ENCODE measurements around the gene WDR93. TPM values are rescaled to one million over a fixed set of nuclear protein-coding genes. Genes with fewer than 3 reads are reported as not detected.

Gene WDR93
- total RNA-seq, 1 donor from 2014 or later = 0.16 TPM

- H3K36me3 Mint-ChIP-seq (ENCODE audit: low read depth) = no peaks in the 10 kb centered on the region
- peaks cover 9% of the 10 kb centered on the region for H3K27me3 Mint-ChIP-seq
- no peak overlapping the region for H3K27ac Mint-ChIP-seq
- intact Hi-C loops (cut with micrococcal nuclease) = loop anchor here (5.0 kb wide), 2 partner anchors 138 to 348 kb away; partner anchors contain the start of genes AP3S2 and IDH2
- DNase-seq = no peak
- no peak for ATAC-seq (ENCODE audit: low read depth)
- POLR2A ChIA-PET = interaction anchor here (0.6 kb wide), 1 partner anchor 66 kb away, joined by 3 read pairs; no protein-coding TSS in a partner anchor
- peaks cover 4% of the 10 kb centered on the region for H3K4me1 Mint-ChIP-seq
- H3K9me3 Mint-ChIP-seq = no peaks in the 10 kb centered on the region
- TF ChIP-seq CTCF (IDR thresholded peaks at IDR 0.05) = no peak
- CTCF ChIA-PET = interaction anchor here (5.0 kb wide), 1 partner anchor 121 kb away, joined by 20 read pairs; no protein-coding TSS in a partner anchor
- no peak overlapping the region for H3K4me3 Mint-ChIP-seq
These were observed 63.2 kb downstream of the WDR93 start for GRCh38 chr15:89753855-89754254.

- no peak overlapping the region for H3K4me3 Mint-ChIP-seq
- H3K4me1 Mint-ChIP-seq = peaks cover 4% of the 10 kb centered on the region
- H3K27me3 Mint-ChIP-seq = peaks cover 4% of the 10 kb centered on the region
- ATAC-seq (ENCODE audit: low read depth) = no peak
- DNase-seq = no peak
- POLR2A ChIA-PET = interaction anchor here (0.6 to 0.7 kb wide), 2 partner anchors 33 to 66 kb away, joined by 3 read pairs; no protein-coding TSS in a partner anchor
- CTCF ChIA-PET = interaction anchor here (1.3 to 5.0 kb wide), 2 partner anchors 14 to 120 kb away, joined by 3 to 20 read pairs; no protein-coding TSS in a partner anchor
- H3K27ac Mint-ChIP-seq = no peak overlapping the region
- TF ChIP-seq CTCF (IDR thresholded peaks at IDR 0.05) = no peak
- intact Hi-C loops (cut with micrococcal nuclease) = loop anchor here (5.0 kb wide), 2 partner anchors 138 to 348 kb away; partner anchors contain the start of genes AP3S2 and IDH2
- H3K36me3 Mint-ChIP-seq (ENCODE audit: low read depth) = no peaks in the 10 kb centered on the region
- no peaks in the 10 kb centered on the region for H3K9me3 Mint-ChIP-seq
These were observed 63.9 kb downstream of the WDR93 start for GRCh38 chr15:89754361-89755154.

- Mint-ChIP-seq H3K27me3 (peaks cover 2% of the 10 kb centered on the region), H3K36me3 (ENCODE audit: low read depth) (no peaks in the 10 kb centered on the region), H3K4me3 (no peak overlapping the region), H3K9me3 (no peaks in the 10 kb centered on the region), H3K4me1 (no peaks in the 10 kb centered on the region), H3K27ac (no peak overlapping the region)
- ATAC-seq (ENCODE audit: low read depth) (no peak), DNase-seq (no peak)
- POLR2A ChIA-PET = no interaction called here
- intact Hi-C loops (cut with micrococcal nuclease) = no loop called here
- TF ChIP-seq CTCF (IDR thresholded peaks at IDR 0.05) = no peak
- CTCF ChIA-PET = interaction anchor here (5.0 kb wide), 1 partner anchor 119 kb away, joined by 20 read pairs; no protein-coding TSS in a partner anchor
These were observed 65.1 kb downstream of the WDR93 start for GRCh38 chr15:89755701-89756100.

- no peak overlapping the region for H3K4me3 Mint-ChIP-seq
- no peaks in the 10 kb centered on the region for H3K36me3 Mint-ChIP-seq (ENCODE audit: low read depth)
- H3K27me3 Mint-ChIP-seq = peaks cover 2% of the 10 kb centered on the region
- ATAC-seq (ENCODE audit: low read depth) = no peak
- intact Hi-C loops (cut with micrococcal nuclease) = no loop called here
- ChIA-PET CTCF (interaction anchor here (0.5 to 7.8 kb wide), 3 partner anchors 9 to 118 kb away, joined by 3 to 219 read pairs (median 3); no protein-coding TSS in a partner anchor), POLR2A (no interaction called here)
- no peaks in the 10 kb centered on the region for H3K9me3 Mint-ChIP-seq
- no peak overlapping the region for H3K27ac Mint-ChIP-seq
- TF ChIP-seq CTCF (IDR thresholded peaks at IDR 0.05) = no peak
- no peak for DNase-seq
- H3K4me1 Mint-ChIP-seq = peaks cover 3% of the 10 kb centered on the region
These were observed 66.3 kb downstream of the WDR93 start for GRCh38 chr15:89756897-89757296.

GRCh38 chr15:89758283-89758682 is 67.7 kb downstream of the WDR93 start:
- POLR2A ChIA-PET = interaction anchor here (0.6 kb wide), 1 partner anchor 23 kb away, joined by 3 read pairs; no protein-coding TSS in a partner anchor
- CTCF ChIA-PET = interaction anchor here (7.8 kb wide), 1 partner anchor 116 kb away, joined by 219 read pairs; no protein-coding TSS in a partner anchor
- Mint-ChIP-seq H3K9me3 (no peaks in the 10 kb centered on the region), H3K27ac (no peak overlapping the region), H3K4me1 (peaks cover 3% of the 10 kb centered on the region), H3K27me3 (peaks cover 2% of the 10 kb centered on the region), H3K4me3 (no peak overlapping the region), H3K36me3 (ENCODE audit: low read depth) (no peaks in the 10 kb centered on the region)
- DNase-seq (no peak), ATAC-seq (ENCODE audit: low read depth) (no peak)
- intact Hi-C loops (cut with micrococcal nuclease) = no loop called here
- no peak for TF ChIP-seq CTCF (IDR thresholded peaks at IDR 0.05)

Measured in activated B cell treated with CpG ODN at 0.5 μM for 24 hours (primary cell).